H1 (cell line): ENCODE measurements around the gene LTBP3. TPM values are rescaled to one million over a fixed set of nuclear protein-coding genes. Genes with fewer than 3 reads are reported as not detected.
A peak's percentile ranks its signal among the peaks of the same experiment; 100 is the strongest.

Source experiments
- CTCF ChIA-PET: fragments of 300-600 bp; sonication (Branson Sonifier 250); formaldehyde crosslinking; loops from one replicate; lab custom pipeline; 2021; ENCODE audit not compliant: partially characterized antibody; lab: Charles Lee
- POLR2A ChIA-PET: fragments of 300-600 bp; sonication (Branson Sonifier 250); formaldehyde crosslinking; loops from one replicate; lab custom pipeline; 2021; ENCODE audit warnings: inconsistent platforms; ENCODE audit not compliant: partially characterized antibody; lab: Charles Lee
- DNase-seq, 2 experiments: peaks; one replicate each; pipeline versions ENCODE4 v3.0.0 to v3.0.0-alpha.2; 2010 to 2022; ENCODE audit warnings: low spot score in 2 of 2, low read depth in 1 of 2, mixed read lengths in 1 of 2
- FAIRE-seq: peaks from 2 replicates; lab custom pipeline; 2011; peaks lifted over from hg19 to GRCh38; lab: Jason Lieb, UNC
- H2AFZ ChIP-seq: 2 replicates; pipeline ENCODE4 v1.8.1; 2012; ENCODE audit warnings: low read length, inconsistent platforms
- H2AK5ac ChIP-seq: 2 replicates; pipeline ENCODE4 v1.6.1; 2013; ENCODE audit warnings: low read depth, low read length
- H2BK120ac ChIP-seq: replicated peaks from 2 replicates; pipeline ENCODE3; 2013; ENCODE audit warnings: low read depth, low read length, inconsistent platforms
- H2BK12ac ChIP-seq: 2 replicates; pipeline ENCODE4 v1.6.1; 2013; ENCODE audit warnings: low read depth, low read length
- H2BK15ac ChIP-seq: 2 replicates; pipeline ENCODE4 v1.6.1; 2013; ENCODE audit warnings: low read length
- H2BK20ac ChIP-seq: 2 replicates; pipeline ENCODE4 v1.6.1; 2013; ENCODE audit warnings: low read length
- H2BK5ac ChIP-seq: 2 replicates; pipeline ENCODE4 v1.6.1; 2013; ENCODE audit warnings: low read depth, low read length
- H3K14ac ChIP-seq: 2 replicates; pipeline ENCODE4 v1.6.1; 2013; ENCODE audit warnings: inconsistent platforms; ENCODE audit not compliant: insufficient read length
- H3K18ac ChIP-seq: 2 replicates; pipeline ENCODE4 v1.6.1; 2013; ENCODE audit warnings: low read length; ENCODE audit errors: extremely low read depth
- H3K23ac ChIP-seq: 2 replicates; pipeline ENCODE4 v1.6.1; 2013; ENCODE audit warnings: inconsistent platforms; ENCODE audit not compliant: insufficient read length
- H3K23me2 ChIP-seq: 2 replicates; pipeline ENCODE4 v1.6.1; 2013; ENCODE audit warnings: low read depth, low read length
- H3K27ac ChIP-seq: 2 replicates; pipeline ENCODE4 v1.6.1; 2011; ENCODE audit warnings: low read depth, low read length, inconsistent platforms
- H3K27me3 ChIP-seq, 4 experiments: replicated peaks in 1 of 4; 1 replicate in 1 of 4; 2 replicates in 3 of 4; pipeline versions ENCODE4 v1.6.1 to v1.8.1; 2011 to 2013; ENCODE audit warnings: low read length in 3 of 4, mild to moderate bottlenecking in 3 of 4, inconsistent platforms in 2 of 4, mixed read lengths in 2 of 4, moderate library complexity in 1 of 4; ENCODE audit not compliant: control insufficient read depth in 3 of 4, insufficient read depth in 3 of 4; ENCODE audit errors: extremely low read depth in 1 of 4
- H3K36me3 ChIP-seq, 4 experiments: 2 replicates each; pipeline versions ENCODE4 v1.6.1 to v1.8.1; 2011 to 2013; ENCODE audit warnings: mild to moderate bottlenecking in 4 of 4, low read length in 3 of 4, moderate library complexity in 2 of 4, control low read depth in 1 of 4, inconsistent platforms in 1 of 4; ENCODE audit not compliant: insufficient read depth in 4 of 4, control insufficient read depth in 2 of 4
- H3K4ac ChIP-seq: replicated peaks from 2 replicates; pipeline ENCODE3; 2013; ENCODE audit warnings: low read length, low read depth, mixed read lengths, inconsistent platforms; ENCODE audit not compliant: insufficient read length
- H3K4me1 ChIP-seq, 4 experiments: replicated peaks in 1 of 4; 1 replicate in 1 of 4; 2 replicates in 3 of 4; pipeline versions ENCODE4 v1.6.1 to v1.8.1; 2011 to 2013; ENCODE audit warnings: low read length in 3 of 4, inconsistent platforms in 2 of 4, mixed read lengths in 1 of 4; ENCODE audit not compliant: insufficient read depth in 4 of 4, control insufficient read depth in 3 of 4
- H3K4me2 ChIP-seq, 2 experiments: 2 replicates each; pipeline versions ENCODE4 v1.6.1 to v1.8.1; 2011 to 2013; ENCODE audit warnings: low read depth in 2 of 2, low read length in 2 of 2, control low read depth in 1 of 2, inconsistent platforms in 1 of 2, mild to moderate bottlenecking in 1 of 2; ENCODE audit not compliant: insufficient read depth in 1 of 2
- H3K4me3 ChIP-seq, 4 experiments: fragments of 200-600, 300-600 bp in 1 of 4; sonication (generic), shearing (Covaris generic), sonication (Bioruptor Twin) in 1 of 4; 2 replicates each; pipeline versions ENCODE4 v1.5.1 to v1.8.1; 2011 to 2016; ENCODE audit warnings: low read length in 4 of 4, low read depth in 3 of 4, control low read depth in 2 of 4, inconsistent platforms in 2 of 4, mild to moderate bottlenecking in 2 of 4, mixed read lengths in 1 of 4, moderate library complexity in 1 of 4; ENCODE audit not compliant: insufficient read depth in 2 of 4; ENCODE audit errors: extremely low read depth in 1 of 4
- H3K56ac ChIP-seq: replicated peaks from 2 replicates; pipeline ENCODE3; 2013; ENCODE audit warnings: low read depth, mild to moderate bottlenecking, mixed read lengths, low read length, inconsistent platforms; ENCODE audit not compliant: insufficient read length
- H3K79me1 ChIP-seq: 2 replicates; pipeline ENCODE4 v1.6.1; 2013; ENCODE audit warnings: low read depth, low read length, control low read depth
- H3K79me2 ChIP-seq, 2 experiments: 2 replicates each; pipeline versions ENCODE4 v1.6.1 to v1.8.1; 2012 to 2013; ENCODE audit warnings: low read length in 2 of 2, mild to moderate bottlenecking in 2 of 2, inconsistent platforms in 1 of 2; ENCODE audit not compliant: insufficient read depth in 2 of 2, control insufficient read depth in 1 of 2
- H3K9ac ChIP-seq, 4 experiments: replicated peaks in 1 of 4; 1 replicate in 1 of 4; 2 replicates in 3 of 4; pipeline versions ENCODE4 v1.6.1 to v1.8.1; 2011 to 2013; ENCODE audit warnings: low read depth in 3 of 4, low read length in 3 of 4, control low read depth in 2 of 4, mild to moderate bottlenecking in 2 of 4, moderate library complexity in 2 of 4, inconsistent platforms in 1 of 4; ENCODE audit errors: extremely low read depth in 1 of 4
- H3K9me3 ChIP-seq, 2 experiments: 2 replicates each; pipeline versions ENCODE4 v1.6.1 to v1.8.1; 2012 to 2013; ENCODE audit warnings: mild to moderate bottlenecking in 2 of 2, moderate library complexity in 2 of 2, control low read depth in 1 of 2, inconsistent platforms in 1 of 2, low read depth in 1 of 2, low read length in 1 of 2, mixed read lengths in 1 of 2; ENCODE audit not compliant: insufficient read depth in 2 of 2
- H4K20me1 ChIP-seq, 2 experiments: replicated peaks in 1 of 2; 2 replicates each; pipeline versions ENCODE3 to v1.8.1; 2011 to 2013; ENCODE audit warnings: inconsistent platforms in 2 of 2, low read length in 2 of 2, mild to moderate bottlenecking in 1 of 2; ENCODE audit not compliant: insufficient read depth in 2 of 2, control insufficient read depth in 1 of 2
- H4K5ac ChIP-seq: 2 replicates; pipeline ENCODE4 v1.6.1; 2013; ENCODE audit warnings: low read length, low read depth, mixed read lengths, inconsistent platforms; ENCODE audit not compliant: insufficient read length
- H4K8ac ChIP-seq: 2 replicates; pipeline ENCODE4 v1.8.0; 2013; ENCODE audit warnings: mild to moderate bottlenecking, moderate library complexity, low read length, inconsistent platforms; ENCODE audit not compliant: insufficient read depth; ENCODE audit errors: extremely low read depth
- H4K91ac ChIP-seq: replicated peaks from 2 replicates; pipeline ENCODE3; 2013; ENCODE audit warnings: low read length, mixed read lengths, inconsistent platforms; ENCODE audit not compliant: insufficient read length
- EP300 ChIP-seq, 2 experiments: IDR thresholded peaks; 1 replicate in 1 of 2; 2 replicates in 1 of 2; pipeline ENCODE4 v1.6.1; 2011 to 2012; ENCODE audit warnings: low read depth in 2 of 2, low read length in 2 of 2, mild to moderate bottlenecking in 2 of 2, borderline replicate concordance in 1 of 2, inconsistent platforms in 1 of 2, moderate library complexity in 1 of 2
- NANOG ChIP-seq: IDR thresholded peaks from 2 replicates; pipeline ENCODE4 v1.6.1; 2011; ENCODE audit warnings: low read length, low read depth, mild to moderate bottlenecking, inconsistent platforms; ENCODE audit not compliant: insufficient read depth, poor library complexity, severe bottlenecking
- NRF1 ChIP-seq: IDR thresholded peaks from 2 replicates; pipeline ENCODE4 v1.6.1; 2011; ENCODE audit warnings: mild to moderate bottlenecking, low read depth, low read length, improper control_type of control experiment
- RXRA ChIP-seq: IDR thresholded peaks from 2 replicates; pipeline ENCODE4 v1.6.1; 2011; ENCODE audit warnings: low read depth, mild to moderate bottlenecking, low read length, moderate library complexity; ENCODE audit not compliant: insufficient read depth
- SIX5 ChIP-seq: IDR thresholded peaks from 2 replicates; pipeline ENCODE4 v1.6.1; 2011; ENCODE audit warnings: mild to moderate bottlenecking, low read depth, low read length
- SUZ12 ChIP-seq: fragments of 200-600 bp; sonication (generic); IDR thresholded peaks from 2 replicates; pipeline ENCODE4 v1.6.1; 2012; ENCODE audit warnings: mild to moderate bottlenecking, inconsistent platforms, low read length, moderate library complexity, mixed read lengths
- TAF1 ChIP-seq: IDR thresholded peaks from 2 replicates; pipeline ENCODE4 v1.6.1; 2011; ENCODE audit warnings: mild to moderate bottlenecking, low read depth, low read length
- TBP ChIP-seq: IDR thresholded peaks from 2 replicates; pipeline ENCODE4 v1.6.1; 2011; ENCODE audit warnings: low read depth, low read length, improper control_type of control experiment
- TEAD4 ChIP-seq: IDR thresholded peaks from 2 replicates; pipeline ENCODE4 v1.6.1; 2012; ENCODE audit warnings: low read depth, low read length, inconsistent platforms, mixed read lengths
- YY1 ChIP-seq: IDR thresholded peaks from 2 replicates; pipeline ENCODE4 v1.6.1; 2011; ENCODE audit warnings: low read depth, mild to moderate bottlenecking, low read length
- WGBS, 2 experiments: shearing (Covaris generic) in 1 of 2; methylation state at CpG; one replicate each; pipeline versions ENCODE4 v1.1.6 to v1.1.7; 2013 to 2015; ENCODE audit warnings: low lambda C conversion rate in 2 of 2, mixed read lengths in 2 of 2, inconsistent platforms in 1 of 2, low coverage in 1 of 2, missing lambda C conversion rate in 1 of 2; ENCODE audit not compliant: insufficient replicate concordance in 2 of 2, insufficient coverage in 1 of 2, insufficient read length in 1 of 2; ENCODE audit errors: extremely low coverage in 1 of 2, missing lambda C conversion rate in 1 of 2; 5-methylcytosine and 5-hydroxymethylcytosine counted together
- polyA plus RNA-seq, 7 experiments: library from polyadenylated mRNA; depleted of rRNA in 3 of 7; stranded (reverse) in 5 of 7; unstranded in 2 of 7; fragments of >200 nt in 5 of 7; fragments of 200-250 nt in 2 of 7; gene quantifications; 1 replicate in 5 of 7; 2 replicates in 1 of 7; 4 replicates in 1 of 7; pipeline versions ENCODE4 v1.2.1 to v1.2.3, GENCODE V29; 2011 to 2013; ENCODE audit warnings: missing spikeins in 2 of 7, mixed read lengths in 2 of 7
- total RNA-seq: library from RNA; stranded (reverse); fragmentation: NEBNext Ultra II Directional; extraction: Animal tissue kit (Norgen Biotek cat#: 25700); gene quantifications from 2 replicates; pipeline ENCODE4 v1.2.1, GENCODE V29; 2021

The LTBP3 gene
- total and polyA plus RNA-seq, 2 of the 8 experiments (the other 6 are each of a cell fraction or from before 2014, with no cell fraction given) = 12.8 to 17.8 TPM

GRCh38 chr11:65538232-65538914 lies 19.8 kb downstream of the LTBP3 start:
- Histone ChIP-seq H3K4ac (no peak overlapping the region), H3K23ac (no peak overlapping the region), H2BK15ac (no peak overlapping the region), H3K27ac (no peak overlapping the region), H2BK120ac (no peak overlapping the region), H3K4me1 (peaks cover 0 to 9% (median 1%) of the 10 kb centered on the region in 4 experiments; a peak in 5 of 7 replicates), H2BK12ac (no peak overlapping the region), H3K27me3 (peaks cover 0 to 24% (median 13%) of the 10 kb centered on the region in 4 experiments; a peak in 6 of 7 replicates), H4K91ac (no peak overlapping the region), H3K9me3 (no peaks in the 10 kb centered on the region), H3K56ac (no peak overlapping the region), H3K23me2 (peaks cover 17% of the 10 kb centered on the region), H3K18ac (no peak overlapping the region), H3K4me2 (peak overlapping the region; percentile 64 to 89), H3K14ac (no peak overlapping the region), H4K8ac (no peak overlapping the region), H4K20me1 (peaks cover 3 to 14% of the 10 kb centered on the region in 2 experiments), H2AFZ (no peak overlapping the region), H2AK5ac (no peak overlapping the region), H4K5ac (no peak overlapping the region), H3K9ac (no peak overlapping the region), H2BK20ac (no peak overlapping the region), H2BK5ac (no peak overlapping the region), H3K36me3 (peaks cover 2 to 6% (median 3%) of the 10 kb centered on the region in 4 experiments; a peak in 4 of 8 replicates), H3K79me2 (no peaks in the 10 kb centered on the region), H3K4me3 (peak overlapping the region in 2 of 4 experiments; percentile 16 to 68; a peak in 4 of 8 replicates), H3K79me1 (no peaks in the 10 kb centered on the region)
- CTCF ChIA-PET = interaction anchor here (0.6 to 6.4 kb wide), 9 partner anchors 8 to 436 kb away, joined by 3 to 108 read pairs (median 3); partner anchors contain the start of gene SCYL1
- WGBS, 2 experiments = 86% methylated on average over 43 of the region's 43 CpGs; no CpG with 5 or more reads in 1 of the 2 experiments
- FAIRE-seq (no peak), DNase-seq (no peak)
- no peak for TF ChIP-seq TEAD4
- no peak for TF ChIP-seq TBP
- no peak for TF ChIP-seq RXRA
- TF ChIP-seq NANOG = no peak
- TF ChIP-seq EP300 (IDR thresholded peaks at IDR 0.05; ENCODE audit: borderline replicate concordance in 1 of 2, low read depth in 2 of 2, low read length in 2 of 2) = no peak
- TF ChIP-seq TAF1 = no peak
- TF ChIP-seq YY1 = no peak
- no peak for TF ChIP-seq SIX5
- TF ChIP-seq SUZ12 = no peak
- no peak for TF ChIP-seq NRF1
- POLR2A ChIA-PET = interaction anchor here (0.7 to 5.2 kb wide), 10 partner anchors 11 to 119 kb away, joined by 3 to 62 read pairs (median 4); partner anchors contain the start of genes FAM89B, SCYL1 and SIPA1
